Cardiac fibroblast (primary cell): Measurements from ENCODE around the gene PXDN.

Experiments used
- DNase-seq, 2 donors: peaks; one replicate each; pipeline versions ENCODE4 v3.0.0 to v3.0.0-alpha.2; 2010; ENCODE audit warnings: low read depth in 2 of 2
- H3K4me3 ChIP-seq, 2 donors: replicated peaks in 1 of 2; 1 replicate in 1 of 2; 2 replicates in 1 of 2; pipeline ENCODE4 v1.5.1; 2011; ENCODE audit warnings: low read depth in 2 of 2, low read length in 2 of 2, mild to moderate bottlenecking in 2 of 2, moderate library complexity in 1 of 2
- CTCF ChIP-seq: IDR thresholded peaks from one replicate; pipeline ENCODE4 v1.5.1; 2011; ENCODE audit warnings: low read depth, mild to moderate bottlenecking, low read length, inconsistent platforms

PXDN gene

GRCh38 chr2:1660656-1661640 is 83.4 kb downstream of the PXDN start:
- TF ChIP-seq CTCF = no peak
- DNase-seq = no peak
- no peak overlapping the region for H3K4me3 ChIP-seq

GRCh38 chr2:1659951-1660565 is 84.3 kb downstream of the PXDN start:
- DNase-seq = no peak
- no peak for TF ChIP-seq CTCF
- no peak overlapping the region for H3K4me3 ChIP-seq

- no peak overlapping the region for H3K4me3 ChIP-seq
- no peak for TF ChIP-seq CTCF
- no peak for DNase-seq
These were observed 85.7 kb downstream of the PXDN start for GRCh38 chr2:1658394-1659151.

- DNase-seq = no peak
- TF ChIP-seq CTCF = no peak
- no peak overlapping the region for H3K4me3 ChIP-seq
These were observed 87.1 kb downstream of the PXDN start for GRCh38 chr2:1656961-1657841.

- H3K4me3 ChIP-seq = no peak overlapping the region
- DNase-seq = no peak
- no peak for TF ChIP-seq CTCF
These were observed 87.9 kb downstream of the PXDN start for GRCh38 chr2:1656326-1656960.
